ENCODE results near the gene RGPD6.
"Not testable (repeated sequence)": the region's sequence is repeated elsewhere in the genome, so short reads cannot be mapped to it uniquely, and the experiment has no call there.

The RGPD6 gene

GRCh38 chr2:110477370-110477769 lies 99.7 kb downstream of the RGPD6 start:
- H3K9me3 ChIP-seq (ENCODE audit: control insufficient read depth, insufficient read depth, low read depth, low read length); H3K27me3 ChIP-seq (ENCODE audit: control insufficient read depth, insufficient read depth, low read length); H3K9ac ChIP-seq (ENCODE audit: low read length); H3K27ac ChIP-seq (ENCODE audit: low read depth, low read length); H3K36me3 ChIP-seq (ENCODE audit: control insufficient read depth, insufficient read depth, low read length); H3K4me3 ChIP-seq (ENCODE audit: low read depth, low read length); H3K4me1 ChIP-seq (ENCODE audit: control insufficient read depth, insufficient read depth, low read length): not testable (repeated sequence)

GRCh38 chr2:110476952-110477351 lies 100.1 kb downstream of the RGPD6 start:
- H3K27ac ChIP-seq (ENCODE audit: low read depth, low read length); H3K36me3 ChIP-seq (ENCODE audit: control insufficient read depth, insufficient read depth, low read length); H3K27me3 ChIP-seq (ENCODE audit: control insufficient read depth, insufficient read depth, low read length); H3K4me1 ChIP-seq (ENCODE audit: control insufficient read depth, insufficient read depth, low read length); H3K9ac ChIP-seq (ENCODE audit: low read length); H3K4me3 ChIP-seq (ENCODE audit: low read depth, low read length); H3K9me3 ChIP-seq (ENCODE audit: control insufficient read depth, insufficient read depth, low read depth, low read length): not testable (repeated sequence)

GRCh38 chr2:110475627-110476359 lies 101.2 kb downstream of the RGPD6 start:
- H3K27ac ChIP-seq (ENCODE audit: low read depth, low read length); H3K27me3 ChIP-seq (ENCODE audit: control insufficient read depth, insufficient read depth, low read length); H3K4me3 ChIP-seq (ENCODE audit: low read depth, low read length); H3K9ac ChIP-seq (ENCODE audit: low read length); H3K4me1 ChIP-seq (ENCODE audit: control insufficient read depth, insufficient read depth, low read length); H3K9me3 ChIP-seq (ENCODE audit: control insufficient read depth, insufficient read depth, low read depth, low read length); H3K36me3 ChIP-seq (ENCODE audit: control insufficient read depth, insufficient read depth, low read length): not testable (repeated sequence)

GRCh38 chr2:110474898-110475297 lies 102.1 kb downstream of the RGPD6 start:
- H3K9me3 ChIP-seq (ENCODE audit: control insufficient read depth, insufficient read depth, low read depth, low read length); H3K27ac ChIP-seq (ENCODE audit: low read depth, low read length); H3K9ac ChIP-seq (ENCODE audit: low read length); H3K36me3 ChIP-seq (ENCODE audit: control insufficient read depth, insufficient read depth, low read length); H3K4me3 ChIP-seq (ENCODE audit: low read depth, low read length); H3K4me1 ChIP-seq (ENCODE audit: control insufficient read depth, insufficient read depth, low read length); H3K27me3 ChIP-seq (ENCODE audit: control insufficient read depth, insufficient read depth, low read length): not testable (repeated sequence)

- not testable (repeated sequence) for H3K9me3 ChIP-seq (ENCODE audit: control insufficient read depth, insufficient read depth, low read depth, low read length); H3K4me3 ChIP-seq (ENCODE audit: low read depth, low read length); H3K9ac ChIP-seq (ENCODE audit: low read length); H3K27me3 ChIP-seq (ENCODE audit: control insufficient read depth, insufficient read depth, low read length); H3K36me3 ChIP-seq (ENCODE audit: control insufficient read depth, insufficient read depth, low read length); H3K27ac ChIP-seq (ENCODE audit: low read depth, low read length); H3K4me1 ChIP-seq (ENCODE audit: control insufficient read depth, insufficient read depth, low read length)
Observed at GRCh38 chr2:110473059-110473358, 104.0 kb downstream of the RGPD6 start.

- H3K36me3 ChIP-seq (ENCODE audit: control insufficient read depth, insufficient read depth, low read length); H3K4me3 ChIP-seq (ENCODE audit: low read depth, low read length); H3K4me1 ChIP-seq (ENCODE audit: control insufficient read depth, insufficient read depth, low read length): not testable (repeated sequence)
Observed at GRCh38 chr2:110472171-110473058, 104.6 kb downstream of the RGPD6 start, which contains the start of gene LIMS4. TSS of gene LIMS4 (minus strand) at chr2:110472816. CDS start at chr2:110472778, 38 bp downstream.

GRCh38 chr2:110468921-110469320 lies 108.1 kb downstream of the RGPD6 start:
- not testable (repeated sequence) for H3K4me3 ChIP-seq (ENCODE audit: low read depth, low read length); H3K27me3 ChIP-seq (ENCODE audit: control insufficient read depth, insufficient read depth, low read length); H3K9me3 ChIP-seq (ENCODE audit: control insufficient read depth, insufficient read depth, low read depth, low read length)

More at GRCh38 chr2:110472171-110473058, 104.6 kb downstream of the RGPD6 start, which contains the start of gene LIMS4:
- not testable (repeated sequence) for H3K9ac ChIP-seq (ENCODE audit: low read length); H3K27me3 ChIP-seq (ENCODE audit: control insufficient read depth, insufficient read depth, low read length); H3K9me3 ChIP-seq (ENCODE audit: control insufficient read depth, insufficient read depth, low read depth, low read length); H3K27ac ChIP-seq (ENCODE audit: low read depth, low read length)

GRCh38 chr2:110465312-110465711 lies 111.7 kb downstream of the RGPD6 start:
- not testable (repeated sequence) for H3K9ac ChIP-seq (ENCODE audit: low read length); H3K4me1 ChIP-seq (ENCODE audit: control insufficient read depth, insufficient read depth, low read length); H3K4me3 ChIP-seq (ENCODE audit: low read depth, low read length); H3K27ac ChIP-seq (ENCODE audit: low read depth, low read length); H3K27me3 ChIP-seq (ENCODE audit: control insufficient read depth, insufficient read depth, low read length); H3K36me3 ChIP-seq (ENCODE audit: control insufficient read depth, insufficient read depth, low read length); H3K9me3 ChIP-seq (ENCODE audit: control insufficient read depth, insufficient read depth, low read depth, low read length)

More at GRCh38 chr2:110468921-110469320, 108.1 kb downstream of the RGPD6 start:
- H3K36me3 ChIP-seq (ENCODE audit: control insufficient read depth, insufficient read depth, low read length); H3K27ac ChIP-seq (ENCODE audit: low read depth, low read length); H3K9ac ChIP-seq (ENCODE audit: low read length); H3K4me1 ChIP-seq (ENCODE audit: control insufficient read depth, insufficient read depth, low read length): not testable (repeated sequence)
